Activated CD8-positive, alpha-beta T cell treated with anti-CD3 and anti-CD28 coated beads, Interleukin-2, amount 10 ng/mL, durations not matched to agents 7 days and 5 days (primary cell): Measurements from ENCODE around the gene ADAMTSL2. TPM values are rescaled to one million over a fixed set of nuclear protein-coding genes. Genes with fewer than 3 reads are reported as not detected.
A peak's percentile ranks its signal among the peaks of the same experiment; 100 is the strongest.

ENCODE experiments used
- ATAC-seq: fragments of 150-1000 bp; cut with Tn5 transposase; one replicate; pipeline ENCODE4 v1.10.0; 2021; ENCODE audit warnings: moderate library complexity
- CTCF ChIA-PET: fragments of 350-600 bp; sonication (Branson Sonifier 250); formaldehyde crosslinking; loops from one replicate; lab custom pipeline; 2021; ENCODE audit warnings: antibody characterized with exemption; lab: Charles Lee
- POLR2A ChIA-PET: fragments of 350-600 bp; sonication (Branson Sonifier 250); formaldehyde crosslinking; loops from one replicate; lab custom pipeline; 2021; ENCODE audit warnings: antibody characterized with exemption; lab: Charles Lee
- DNase-seq: peaks from one replicate; pipeline ENCODE4 v3.0.0-alpha.2; 2020
- H3K27ac Mint-ChIP-seq: one replicate; pipeline ENCODE4 v1.8.0; 2021; ENCODE audit warnings: mild to moderate bottlenecking, mixed read lengths
- H3K27me3 Mint-ChIP-seq: one replicate; pipeline ENCODE4 v1.8.0; 2021; ENCODE audit warnings: low read depth, mixed read lengths
- H3K36me3 Mint-ChIP-seq: one replicate; pipeline ENCODE4 v1.8.0; 2021; ENCODE audit warnings: low read depth, mixed read lengths
- H3K4me1 Mint-ChIP-seq: one replicate; pipeline ENCODE4 v1.8.0; 2021; ENCODE audit warnings: low read depth, mixed read lengths
- H3K4me3 Mint-ChIP-seq: one replicate; pipeline ENCODE4 v1.8.0; 2021; ENCODE audit warnings: mild to moderate bottlenecking, mixed read lengths
- H3K9me3 Mint-ChIP-seq: one replicate; pipeline ENCODE4 v1.8.0; 2022; ENCODE audit warnings: mixed read lengths; ENCODE audit not compliant: insufficient read depth
- total RNA-seq, 2 experiments: library from RNA; stranded (reverse); gene quantifications; one replicate each; pipeline ENCODE4 v1.2.3, GENCODE V29; 2021

Gene ADAMTSL2
- total RNA-seq: not detected

DNA sequence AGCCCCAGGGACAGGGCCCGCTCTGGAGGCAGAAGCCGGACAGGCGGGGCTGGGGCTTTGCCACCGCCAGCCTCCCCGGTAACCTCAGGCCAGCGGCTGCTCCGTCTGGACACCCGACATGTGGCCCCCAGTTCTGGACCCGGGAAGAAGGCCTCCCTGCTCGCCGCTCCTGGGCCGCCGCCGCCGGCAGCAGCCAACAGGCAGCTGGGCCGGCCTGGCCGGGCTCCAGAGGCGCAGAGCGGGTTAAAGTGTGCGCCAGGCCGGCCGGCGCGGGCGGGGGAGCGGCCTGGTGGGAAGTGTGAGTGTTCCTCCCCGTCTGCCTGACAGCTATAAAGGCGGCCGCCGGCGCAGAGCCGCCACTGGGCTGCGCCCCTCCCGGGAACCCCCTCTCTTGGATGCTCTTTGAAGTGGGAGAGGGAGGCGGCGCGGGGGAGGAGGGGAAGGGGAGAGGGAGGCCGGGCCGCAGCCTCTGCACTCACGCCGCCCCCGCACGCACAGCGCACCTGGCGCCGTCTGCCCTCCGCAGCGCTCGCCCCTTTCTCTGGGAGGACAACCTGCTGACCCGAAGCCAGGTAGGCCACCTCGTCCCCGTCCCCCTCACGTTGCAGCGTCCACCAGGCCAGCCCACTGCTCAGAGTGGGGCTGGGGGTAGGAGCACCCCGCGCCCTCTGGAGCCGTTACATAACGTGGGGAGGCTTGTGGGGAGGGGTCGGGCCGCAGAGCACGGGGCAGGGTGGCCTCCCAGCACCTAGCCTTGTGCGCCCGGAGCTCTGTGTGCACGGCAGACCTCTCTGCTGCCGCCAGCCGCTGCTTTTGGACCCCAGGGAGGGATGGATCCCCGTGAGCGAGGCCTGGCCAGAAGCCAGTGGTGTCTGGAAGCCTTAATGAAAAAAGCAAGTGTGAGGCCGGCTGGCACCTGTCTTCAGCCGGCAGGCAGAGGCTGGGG lies at the start of gene ADAMTSL2:
ADAMTSL2 (plus strand) TSS at position 359 of the 946 bp plus-strand sequence. CDS start 2,009 bp downstream, outside the sequence.
- ChIA-PET POLR2A (no interaction called here), CTCF (interaction anchor here (1.3 to 1.9 kb wide), 3 partner anchors 174 to 208 kb away, joined by 3 to 6 read pairs (median 3); no protein-coding TSS in a partner anchor)
- Mint-ChIP-seq H3K4me1 (peaks cover 6% of the 10 kb centered on the region), H3K27ac (no peak within 1 kb of the TSS), H3K36me3 (no peaks in the 10 kb centered on the region), H3K9me3 (no peaks in the 10 kb centered on the region), H3K4me3 (no peak within 1 kb of the TSS), H3K27me3 (peaks cover 24% of the 10 kb centered on the region)
- DNase-seq (no peak), ATAC-seq (no peak)

DNA sequence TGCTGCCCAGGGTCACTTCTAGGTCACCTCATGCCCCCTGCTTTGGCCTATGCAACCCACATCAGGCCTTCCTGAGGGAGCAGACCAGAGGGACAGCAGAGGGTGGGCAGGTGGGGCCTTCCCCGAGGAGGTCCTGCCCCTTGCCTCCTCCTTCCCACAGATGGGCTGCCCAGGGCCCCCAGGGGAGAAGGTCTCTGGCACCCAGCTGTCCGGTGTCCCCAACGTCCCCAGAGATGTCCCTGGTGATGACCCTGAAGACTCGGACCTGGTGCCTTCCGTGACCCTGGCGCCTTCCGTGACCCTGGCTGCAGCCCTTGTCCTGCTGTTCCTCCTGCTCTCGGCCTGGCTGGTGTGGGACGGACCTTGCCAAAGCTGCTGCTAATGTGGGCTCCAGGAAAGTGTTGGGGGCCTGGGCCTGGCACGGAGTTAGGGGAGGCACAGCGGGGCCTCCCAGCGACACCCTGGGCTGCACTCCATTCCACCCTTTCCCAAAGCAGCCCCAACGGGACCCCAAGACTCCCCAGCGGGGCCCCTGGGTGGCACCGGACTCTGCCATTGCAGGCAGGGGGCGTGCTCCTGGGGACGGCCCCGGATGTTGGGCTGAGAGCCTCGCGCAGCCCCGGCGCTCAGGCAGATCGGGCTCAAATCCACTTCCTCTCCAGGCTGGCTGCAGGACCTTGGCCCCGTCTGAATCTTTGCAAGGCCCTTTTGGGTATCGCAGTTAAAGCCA lies 48.8 kb upstream of the ADAMTSL2 start:
- Mint-ChIP-seq H3K36me3 (no peaks in the 10 kb centered on the region), H3K27ac (peak overlapping the region; percentile 83), H3K4me3 (peak overlapping the region; percentile 53), H3K9me3 (no peaks in the 10 kb centered on the region), H3K27me3 (peaks cover 15% of the 10 kb centered on the region), H3K4me1 (peaks cover 13% of the 10 kb centered on the region)
- ChIA-PET POLR2A (interaction anchor here (1.0 to 1.6 kb wide), 3 partner anchors 23 to 137 kb away, joined by 4 to 5 read pairs (median 4); partner anchors contain the start of genes MED22 and RPL7A), CTCF (interaction anchor here (1.0 to 2.2 kb wide), 12 partner anchors 9 to 464 kb away, joined by 3 to 20 read pairs (median 6); partner anchors contain the start of genes MED22 and RPL7A)
- peak; percentile 74 for ATAC-seq
- DNase-seq: peak; percentile 54

DNA sequence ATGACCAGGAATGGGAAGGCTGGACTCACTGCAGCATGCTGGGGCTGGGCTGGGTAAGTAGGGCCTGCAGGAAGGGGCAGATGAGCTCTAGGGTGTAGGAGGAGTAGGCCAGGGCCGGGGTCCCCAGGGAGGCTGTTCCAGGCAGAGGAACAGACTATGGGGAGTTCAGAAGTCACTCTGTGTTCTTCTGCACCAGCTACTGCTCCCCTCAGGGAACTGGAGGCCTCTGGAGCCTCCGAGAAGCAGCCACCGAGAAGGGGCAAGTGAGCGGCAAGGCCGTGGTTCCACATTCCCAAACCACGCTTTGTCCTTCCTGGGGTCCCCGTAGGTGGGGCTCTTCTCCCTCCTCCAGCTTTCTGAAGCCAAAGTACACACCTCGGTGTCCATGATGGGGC lies 47.2 kb upstream of the ADAMTSL2 start:
- Mint-ChIP-seq H3K9me3 (no peaks in the 10 kb centered on the region), H3K36me3 (no peaks in the 10 kb centered on the region), H3K27ac (no peak overlapping the region), H3K4me3 (no peak overlapping the region), H3K4me1 (peaks cover 13% of the 10 kb centered on the region), H3K27me3 (peaks cover 10% of the 10 kb centered on the region)
- ChIA-PET CTCF (interaction anchor here (0.6 to 2.2 kb wide), 15 partner anchors 8 to 301 kb away, joined by 3 to 20 read pairs (median 5); partner anchors contain the start of genes MED22, RPL7A and SLC2A6), POLR2A (interaction anchor here (1.6 kb wide), 1 partner anchor 22 kb away, joined by 4 read pairs; no protein-coding TSS in a partner anchor)
- ATAC-seq (no peak), DNase-seq (no peak)

DNA sequence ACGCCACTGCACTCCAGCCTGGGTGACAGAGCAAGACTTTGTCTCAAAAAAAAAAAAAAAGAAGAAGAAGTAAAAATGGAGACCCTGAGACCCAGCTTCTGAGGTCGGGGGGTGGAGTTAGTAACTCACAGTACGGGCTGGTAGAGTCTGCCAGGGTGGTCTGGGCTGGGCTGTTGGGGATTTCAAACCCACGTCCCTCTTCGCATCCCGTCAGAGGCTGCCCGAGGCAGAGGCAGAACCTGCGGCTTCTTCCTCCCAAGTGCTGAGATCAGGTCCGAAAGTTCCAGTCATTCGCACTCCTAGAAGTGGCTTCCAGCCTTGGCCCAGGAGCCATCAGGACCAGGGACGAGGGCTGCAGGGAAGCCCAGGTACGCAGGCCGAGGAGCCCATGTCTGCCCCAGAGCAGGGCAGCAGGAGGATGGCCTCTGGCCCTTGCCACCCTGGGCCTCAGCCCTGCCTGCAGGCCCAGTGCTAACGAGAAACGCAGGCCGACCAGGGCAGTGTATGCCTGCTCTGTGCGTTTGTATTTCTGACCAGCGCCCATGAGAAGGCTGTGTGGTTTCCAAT lies 45.7 kb upstream of the ADAMTSL2 start:
- H3K36me3 Mint-ChIP-seq: no peaks in the 10 kb centered on the region
- H3K4me1 Mint-ChIP-seq: peaks cover 13% of the 10 kb centered on the region
- H3K4me3 Mint-ChIP-seq: no peak overlapping the region
- ATAC-seq: no peak
- H3K27ac Mint-ChIP-seq: no peak overlapping the region
- H3K9me3 Mint-ChIP-seq: no peaks in the 10 kb centered on the region
- POLR2A ChIA-PET: no interaction called here
- DNase-seq: no peak
- CTCF ChIA-PET: interaction anchor here (1.0 to 1.6 kb wide), 3 partner anchors 10 to 303 kb away, joined by 4 read pairs; partner anchors contain the start of gene SLC2A6
- H3K27me3 Mint-ChIP-seq: peaks cover 5% of the 10 kb centered on the region

DNA sequence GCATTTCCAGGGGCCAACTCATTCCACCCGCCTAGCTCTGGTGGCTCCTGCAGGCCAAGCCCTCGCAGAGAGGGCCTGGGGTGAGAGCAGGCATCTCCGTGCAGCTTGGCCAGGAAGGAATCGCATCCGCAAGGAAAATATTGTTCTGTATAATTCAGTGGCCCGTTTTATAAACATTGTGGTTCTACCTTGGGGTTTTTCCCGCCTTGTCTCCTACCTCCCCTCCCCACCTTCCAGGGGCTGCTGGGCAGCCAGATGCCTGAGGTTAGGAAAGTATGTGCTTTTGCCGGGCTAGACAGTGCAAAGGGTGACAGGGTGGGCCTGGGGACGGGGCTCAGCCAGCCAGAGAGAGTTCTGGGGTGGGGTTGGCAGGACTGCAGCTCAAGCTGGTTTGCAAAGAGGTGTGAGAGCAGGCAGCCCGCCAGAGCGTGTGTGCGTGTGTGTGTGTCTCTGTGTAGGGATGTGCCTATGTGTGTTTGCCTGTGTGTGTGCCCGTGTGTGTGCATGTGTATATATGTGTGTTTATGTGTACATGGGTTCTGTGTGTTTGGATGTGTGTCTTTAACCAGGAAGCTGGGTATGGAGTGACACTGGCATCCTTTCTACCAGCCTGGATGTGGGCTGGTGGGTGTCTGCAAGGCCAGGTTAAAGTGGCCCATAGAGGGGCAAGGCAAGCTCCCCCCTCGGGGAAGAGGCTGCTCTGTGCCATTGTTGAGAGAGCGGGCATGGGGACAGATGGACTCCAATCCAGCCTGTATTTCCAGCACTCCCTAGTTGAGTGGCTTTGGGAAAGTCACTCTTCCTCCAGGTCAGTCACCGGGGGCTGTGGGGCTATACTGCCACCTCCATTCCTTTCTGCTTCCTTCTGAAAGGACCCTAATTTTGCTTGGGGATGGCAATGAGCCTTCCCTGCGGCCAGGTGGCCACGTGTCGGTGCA lies 45.0 kb upstream of the ADAMTSL2 start:
- no peaks in the 10 kb centered on the region for H3K36me3 Mint-ChIP-seq
- peaks cover 13% of the 10 kb centered on the region for H3K4me1 Mint-ChIP-seq
- no peaks in the 10 kb centered on the region for H3K9me3 Mint-ChIP-seq
- DNase-seq (no peak), ATAC-seq (no peak)
- no peak overlapping the region for H3K4me3 Mint-ChIP-seq
- ChIA-PET CTCF (no interaction called here), POLR2A (no interaction called here)
- H3K27me3 Mint-ChIP-seq: peaks cover 3% of the 10 kb centered on the region
- H3K27ac Mint-ChIP-seq: peak overlapping the region; percentile 5

DNA sequence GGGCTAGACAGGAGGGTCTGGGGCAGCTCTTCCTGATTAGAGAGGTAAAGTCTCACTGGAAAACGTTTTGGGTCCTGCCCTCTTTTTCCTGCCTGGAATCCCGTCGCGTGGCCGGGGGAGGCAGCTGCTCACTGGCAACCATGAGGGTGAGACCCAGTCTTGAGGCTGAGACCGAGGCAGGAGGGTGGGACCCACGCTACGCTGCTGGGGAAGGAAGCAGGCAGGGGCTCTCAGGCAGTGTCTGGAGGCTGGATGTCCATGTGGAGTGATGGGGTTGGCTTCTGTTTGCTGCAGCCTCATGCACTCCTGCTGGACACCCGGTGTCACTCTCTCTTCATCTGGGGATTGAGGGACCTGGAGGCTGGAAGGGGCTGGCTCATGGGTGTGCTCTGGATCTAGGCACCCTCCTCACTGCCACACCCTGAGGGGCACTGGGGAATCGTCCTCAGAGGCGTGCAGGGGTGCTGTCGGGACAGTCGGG lies 44.3 kb upstream of the ADAMTSL2 start:
- CTCF ChIA-PET: interaction anchor here (0.7 kb wide), 1 partner anchor 1940 kb away, joined by 3 read pairs; no protein-coding TSS in a partner anchor
- no peak overlapping the region for H3K4me3 Mint-ChIP-seq
- DNase-seq (no peak), ATAC-seq (no peak)
- peaks cover 13% of the 10 kb centered on the region for H3K4me1 Mint-ChIP-seq
- no peak overlapping the region for H3K27ac Mint-ChIP-seq
- H3K36me3 Mint-ChIP-seq: no peaks in the 10 kb centered on the region
- H3K9me3 Mint-ChIP-seq: no peaks in the 10 kb centered on the region
- POLR2A ChIA-PET: no interaction called here
- peaks cover 3% of the 10 kb centered on the region for H3K27me3 Mint-ChIP-seq

DNA sequence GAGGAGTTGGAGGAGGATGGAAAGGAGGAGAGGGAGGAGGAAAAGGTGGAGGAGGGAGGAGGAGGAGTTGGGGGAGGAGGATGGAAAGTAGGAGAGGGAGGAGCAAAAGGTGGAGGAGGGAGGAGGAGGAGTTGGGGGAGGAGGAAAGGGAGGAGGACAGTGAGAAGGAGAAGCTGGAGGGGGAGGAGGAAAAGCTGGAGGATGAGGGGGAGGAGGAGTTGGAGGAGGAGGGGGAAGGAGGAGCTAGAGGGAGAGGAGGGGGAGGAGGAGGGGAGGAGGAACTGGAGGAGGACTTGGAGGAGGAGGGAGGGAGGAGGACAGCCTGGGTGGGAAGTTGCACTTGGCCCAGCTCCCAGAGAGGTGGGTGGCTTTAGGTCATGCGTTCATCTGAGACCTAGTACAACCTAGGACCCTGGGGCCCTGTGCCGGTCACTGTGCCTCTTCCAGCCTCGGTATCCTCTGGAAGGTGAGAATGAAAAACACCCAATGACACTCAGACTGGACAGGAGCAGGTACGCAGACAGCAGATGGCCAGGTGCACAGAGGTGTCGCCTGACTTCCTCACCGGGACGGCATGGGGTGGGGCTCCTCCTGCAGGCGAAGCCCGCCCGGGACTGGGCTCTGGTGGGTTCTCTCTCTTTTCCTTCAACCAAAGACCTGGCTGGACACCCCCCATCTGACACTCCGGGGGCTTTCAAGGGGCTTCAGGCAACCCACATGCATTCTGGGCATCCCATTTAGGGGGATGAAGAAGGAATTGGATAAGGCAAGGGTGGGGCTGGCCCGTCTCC lies 43.4 kb upstream of the ADAMTSL2 start:
- Mint-ChIP-seq H3K4me3 (no peak overlapping the region), H3K36me3 (no peaks in the 10 kb centered on the region), H3K9me3 (no peaks in the 10 kb centered on the region), H3K27me3 (peaks cover 3% of the 10 kb centered on the region), H3K27ac (no peak overlapping the region), H3K4me1 (peaks cover 10% of the 10 kb centered on the region)
- ATAC-seq (no peak), DNase-seq (no peak)
- POLR2A ChIA-PET: no interaction called here
- CTCF ChIA-PET: interaction anchor here (0.7 kb wide), 1 partner anchor 1941 kb away, joined by 3 read pairs; no protein-coding TSS in a partner anchor

DNA sequence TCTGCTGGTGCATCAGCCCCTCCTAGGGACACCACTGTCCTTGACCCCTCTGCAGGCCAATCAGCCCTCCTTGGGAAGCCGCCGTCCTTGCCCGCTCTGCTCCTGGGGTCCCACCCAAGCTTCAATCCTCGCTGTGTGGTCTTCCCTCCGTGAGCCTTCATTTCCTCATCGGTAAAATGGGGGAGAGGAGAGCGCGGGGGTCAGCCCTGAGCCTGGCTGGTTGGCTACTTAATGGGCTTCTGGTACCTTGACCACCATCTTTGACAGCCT lies 42.9 kb upstream of the ADAMTSL2 start:
- ATAC-seq (no peak), DNase-seq (no peak)
- H3K4me1 Mint-ChIP-seq: peaks cover 5% of the 10 kb centered on the region
- no peaks in the 10 kb centered on the region for H3K36me3 Mint-ChIP-seq
- peaks cover 3% of the 10 kb centered on the region for H3K27me3 Mint-ChIP-seq
- no peak overlapping the region for H3K4me3 Mint-ChIP-seq
- H3K9me3 Mint-ChIP-seq: no peaks in the 10 kb centered on the region
- CTCF ChIA-PET: no interaction called here
- POLR2A ChIA-PET: no interaction called here
- H3K27ac Mint-ChIP-seq: no peak overlapping the region

DNA sequence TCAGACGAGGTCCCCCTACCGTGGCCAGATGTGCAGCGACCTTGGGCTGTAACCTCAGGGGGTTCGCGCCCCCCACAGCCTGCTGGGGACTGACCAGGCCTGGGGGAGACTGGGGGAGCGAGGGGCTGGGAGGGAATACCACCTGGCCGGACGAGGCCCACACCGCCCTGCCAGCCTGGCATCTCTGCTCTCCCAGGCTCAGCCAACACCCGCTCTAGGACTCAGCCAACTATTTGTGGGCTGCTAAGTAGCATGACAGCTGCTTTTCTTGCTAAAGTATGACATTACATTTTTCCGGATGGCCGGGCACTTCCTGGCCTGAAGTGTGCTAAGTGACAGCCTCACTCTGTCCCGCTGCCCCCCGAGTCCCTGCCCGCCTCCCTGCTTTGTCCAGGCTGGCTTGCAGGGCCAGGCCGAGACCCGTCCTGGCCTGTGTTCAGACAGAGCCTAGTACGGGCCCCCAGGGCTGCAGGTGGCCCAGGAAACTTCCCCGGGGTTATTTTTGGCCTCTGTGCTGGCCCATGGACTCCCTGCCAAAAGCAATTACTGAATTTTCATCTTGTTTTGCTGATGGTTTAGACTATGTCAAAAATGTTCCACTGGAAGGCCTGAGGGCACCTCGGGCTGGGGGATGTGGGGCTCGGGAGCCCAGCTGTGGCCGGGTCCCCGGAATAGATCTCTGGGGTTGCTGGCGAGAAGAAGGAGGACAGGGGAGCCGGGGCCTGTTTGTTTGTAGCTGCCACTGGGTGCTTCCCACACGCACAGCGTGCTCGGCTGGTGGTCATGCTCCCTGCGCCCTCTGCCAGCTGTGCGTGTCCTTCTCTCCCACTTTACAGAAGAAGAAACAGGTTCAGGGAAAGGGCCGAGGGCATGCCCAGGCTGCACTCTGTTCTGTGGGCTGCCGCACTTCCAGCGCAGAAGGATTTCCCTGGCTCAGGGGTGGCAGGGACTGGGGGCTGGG lies 42.2 kb upstream of the ADAMTSL2 start:
- Mint-ChIP-seq H3K36me3 (no peaks in the 10 kb centered on the region), H3K27me3 (peaks cover 3% of the 10 kb centered on the region), H3K9me3 (no peaks in the 10 kb centered on the region), H3K27ac (no peak overlapping the region), H3K4me3 (no peak overlapping the region), H3K4me1 (peaks cover 5% of the 10 kb centered on the region)
- ChIA-PET POLR2A (no interaction called here), CTCF (no interaction called here)
- no peak for ATAC-seq
- DNase-seq: no peak
